ES-I3 (cell line): ENCODE measurements around the gene PTPRQ.
"Not testable (repeated sequence)": the region's sequence is repeated elsewhere in the genome, so short reads cannot be mapped to it uniquely, and the experiment has no call there.

Source experiments
- H3K36me3 ChIP-seq: 2 replicates; pipeline ENCODE4 v1.6.1; 2013; ENCODE audit warnings: mild to moderate bottlenecking, low read length, control low read depth, moderate library complexity; ENCODE audit not compliant: insufficient read depth
- H3K4me1 ChIP-seq: 2 replicates; pipeline ENCODE4 v1.6.1; 2013; ENCODE audit warnings: mild to moderate bottlenecking, control low read depth, low read length; ENCODE audit not compliant: insufficient read depth
- H3K9ac ChIP-seq: 2 replicates; pipeline ENCODE4 v1.6.1; 2013; ENCODE audit warnings: low read depth, mild to moderate bottlenecking, low read length, moderate library complexity
- H3K9me3 ChIP-seq: 2 replicates; pipeline ENCODE4 v1.6.1; 2013; ENCODE audit warnings: mild to moderate bottlenecking, low read length, moderate library complexity; ENCODE audit not compliant: control insufficient read depth, insufficient read depth

Gene PTPRQ

DNA sequence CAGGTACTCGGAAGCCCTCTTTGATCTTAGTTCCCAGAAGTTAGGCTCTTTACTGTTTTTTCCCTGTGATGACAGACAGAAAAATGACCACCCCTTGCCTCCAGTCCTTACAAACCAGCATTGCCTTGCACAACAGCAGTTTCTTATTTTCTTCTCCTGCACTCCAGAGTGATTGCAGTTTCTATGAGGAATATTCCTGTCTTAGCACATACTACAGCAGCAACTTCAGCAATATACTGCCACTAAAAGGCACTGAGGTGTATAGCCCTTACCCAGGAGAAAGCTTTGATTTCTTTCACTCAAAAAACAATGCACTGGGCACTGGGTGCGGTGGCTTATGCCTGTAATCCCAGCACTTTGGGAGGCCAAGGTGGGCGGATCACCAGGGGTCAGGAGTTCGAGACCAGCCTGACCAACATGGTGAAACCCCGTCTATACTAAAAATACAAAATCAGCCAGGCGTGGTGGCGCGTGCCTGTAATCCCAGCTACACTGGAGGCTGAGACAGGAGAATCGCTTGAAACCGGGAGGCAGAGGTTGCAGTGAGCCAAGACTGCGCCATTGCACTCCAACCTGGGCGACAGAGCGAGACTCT is 232.1 kb downstream of the PTPRQ start:
- H3K9me3 ChIP-seq, H3K9ac ChIP-seq, H3K4me1 ChIP-seq, H3K36me3 ChIP-seq: not testable (repeated sequence)

DNA sequence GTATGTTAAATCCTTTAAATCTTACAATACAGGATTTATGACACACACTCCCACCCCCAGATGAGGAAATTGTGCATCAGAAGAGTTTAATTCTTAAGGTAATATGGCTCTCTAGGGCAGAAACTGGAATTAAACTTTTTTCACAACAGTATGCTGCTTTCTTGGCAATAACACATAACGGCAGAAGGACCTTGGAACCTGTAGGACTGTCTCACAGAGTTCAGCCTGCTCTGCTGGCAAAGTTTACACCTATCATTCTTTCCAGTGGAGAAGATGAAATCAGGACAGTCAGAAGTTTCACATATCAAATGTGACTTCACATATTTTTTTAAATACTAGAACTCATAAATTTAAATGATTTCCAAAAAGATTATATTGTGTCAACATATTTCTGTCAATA is 232.8 kb downstream of the PTPRQ start:
- Histone ChIP-seq H3K9me3 (no peaks in the 10 kb centered on the region), H3K36me3 (no peaks in the 10 kb centered on the region), H3K9ac (no peak overlapping the region), H3K4me1 (no peaks in the 10 kb centered on the region)

DNA sequence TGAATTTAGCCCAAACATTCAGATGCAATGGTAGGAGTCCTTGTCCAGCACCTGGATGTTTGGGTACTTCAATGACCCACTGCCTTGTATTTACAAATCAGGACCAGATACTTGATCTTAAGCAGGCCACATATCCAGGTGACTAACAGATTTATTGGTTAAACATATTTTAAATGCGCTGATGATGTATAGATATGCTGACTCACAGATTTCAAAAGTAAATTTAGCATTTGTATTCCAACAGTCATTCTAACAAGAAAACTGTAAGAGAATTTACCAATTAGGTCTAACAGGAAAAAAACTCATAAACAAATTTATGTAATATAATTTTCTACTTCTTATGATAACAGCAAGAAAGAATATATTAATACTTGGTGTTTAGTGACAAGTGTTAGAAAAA is 234.0 kb downstream of the PTPRQ start:
- no peak overlapping the region for H3K9ac ChIP-seq
- H3K9me3 ChIP-seq = no peaks in the 10 kb centered on the region
- no peaks in the 10 kb centered on the region for H3K4me1 ChIP-seq
- no peaks in the 10 kb centered on the region for H3K36me3 ChIP-seq

DNA sequence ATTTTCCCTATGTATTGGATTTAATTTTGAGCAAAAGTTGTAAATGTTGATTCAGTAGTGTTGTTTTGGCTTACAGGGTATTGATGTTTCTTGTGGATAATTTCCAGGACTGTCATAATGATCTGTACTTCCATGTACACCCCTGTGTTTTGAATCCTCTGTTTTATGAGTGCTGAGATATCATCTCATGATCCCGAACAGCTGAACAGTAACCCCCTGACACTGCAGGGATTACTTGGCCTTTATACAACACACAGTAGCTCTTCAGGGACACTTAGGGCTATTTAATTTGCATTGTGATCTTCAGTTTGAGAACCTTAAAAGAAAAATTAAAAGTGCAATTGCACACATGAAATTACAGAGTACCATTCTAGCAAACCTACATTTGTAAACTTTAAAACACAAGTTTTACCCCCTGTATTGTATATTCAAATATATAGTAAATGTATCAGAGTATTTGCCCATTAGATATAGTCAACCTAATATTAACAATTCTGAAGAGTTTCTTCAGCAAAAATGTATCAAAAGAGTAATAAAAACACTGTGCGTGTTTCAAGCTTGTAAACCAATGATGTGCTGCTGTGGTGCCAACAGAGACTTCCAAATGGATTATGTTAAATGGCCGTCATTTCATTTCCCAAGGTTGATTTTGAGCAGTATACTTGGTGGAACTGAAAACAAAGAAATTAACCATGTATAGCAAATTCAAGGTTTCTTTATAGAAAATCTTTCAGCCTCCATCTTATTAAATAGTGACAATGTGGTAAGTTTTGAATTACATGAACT is 235.5 kb downstream of the PTPRQ start:
- H3K4me1 ChIP-seq = peaks cover 6% of the 10 kb centered on the region; the same call in 1 of the 2 replicates

DNA sequence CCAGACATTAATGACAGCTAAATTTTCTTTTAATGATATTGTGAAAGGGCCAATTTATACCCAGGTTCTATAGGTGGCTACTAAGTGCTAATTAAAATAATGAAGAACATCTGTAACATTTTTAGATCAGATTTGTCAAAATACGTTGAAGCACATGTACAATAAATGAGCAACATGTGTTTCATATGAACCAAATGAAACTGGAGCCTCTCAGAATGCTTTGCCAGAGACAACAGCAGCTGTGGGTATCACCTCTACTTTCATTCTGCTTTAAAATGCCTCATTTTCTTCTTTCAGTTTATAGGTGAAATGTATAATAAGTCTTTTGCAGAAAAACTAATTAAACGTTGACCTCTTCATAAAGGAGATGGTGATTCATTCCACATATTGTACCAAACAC is 237.3 kb downstream of the PTPRQ start:
- peaks cover 7% of the 10 kb centered on the region; the same call in 1 of the 2 replicates for H3K4me1 ChIP-seq
- no peaks in the 10 kb centered on the region for H3K9me3 ChIP-seq
- no peak overlapping the region for H3K9ac ChIP-seq
- no peaks in the 10 kb centered on the region for H3K36me3 ChIP-seq

More for the DNA sequence above, 235.5 kb downstream of the PTPRQ start:
- H3K9me3 ChIP-seq = no peaks in the 10 kb centered on the region
- H3K9ac ChIP-seq = no peak overlapping the region
- no peaks in the 10 kb centered on the region for H3K36me3 ChIP-seq

DNA sequence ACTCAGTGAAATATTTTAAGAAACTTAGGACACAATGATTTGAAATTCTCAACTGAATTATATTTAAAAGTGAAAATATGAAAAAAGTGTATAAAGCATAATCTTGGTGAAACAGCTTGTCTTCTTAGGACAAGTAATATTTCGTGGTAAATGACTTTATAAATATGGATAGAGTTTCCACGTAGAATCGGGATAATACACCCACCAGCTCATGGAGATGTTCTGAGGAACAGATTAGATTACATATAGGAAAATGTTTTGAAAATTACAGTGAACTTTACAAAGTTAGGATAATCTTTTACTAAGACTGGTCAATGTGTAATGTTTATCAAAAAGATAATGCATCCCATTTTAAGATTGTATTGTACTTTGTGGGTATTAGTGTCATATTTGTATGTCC is 237.8 kb downstream of the PTPRQ start:
- Histone ChIP-seq H3K36me3 (no peaks in the 10 kb centered on the region), H3K9ac (no peak overlapping the region), H3K9me3 (no peaks in the 10 kb centered on the region), H3K4me1 (peaks cover 7% of the 10 kb centered on the region; the same call in 1 of the 2 replicates)

DNA sequence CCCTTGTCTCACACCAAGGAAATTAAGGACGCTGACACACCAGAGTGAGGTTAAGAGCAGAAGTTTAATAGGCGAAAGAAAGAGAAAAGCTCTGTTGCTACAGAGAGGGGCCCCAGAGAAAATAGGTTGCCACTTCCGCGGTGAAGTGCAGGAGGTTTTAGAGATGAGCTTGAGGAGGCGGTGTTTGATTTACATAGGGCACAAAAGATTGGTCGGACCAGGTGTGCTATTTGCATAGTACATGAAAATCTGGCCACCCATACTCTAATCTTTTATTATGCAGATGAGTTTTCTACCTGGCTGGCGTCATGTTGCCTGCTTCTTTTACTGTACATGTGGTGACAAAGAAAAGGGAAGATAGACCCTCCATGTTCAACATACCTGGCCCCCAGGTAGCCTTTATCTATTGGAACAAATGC is 240.1 kb downstream of the PTPRQ start:
- Histone ChIP-seq H3K9ac (peak overlapping the region; percentile 9; the same call in 1 of the 2 replicates), H3K9me3 (no peaks in the 10 kb centered on the region), H3K4me1 (peaks cover 7% of the 10 kb centered on the region; the same call in 1 of the 2 replicates), H3K36me3 (no peaks in the 10 kb centered on the region)

DNA sequence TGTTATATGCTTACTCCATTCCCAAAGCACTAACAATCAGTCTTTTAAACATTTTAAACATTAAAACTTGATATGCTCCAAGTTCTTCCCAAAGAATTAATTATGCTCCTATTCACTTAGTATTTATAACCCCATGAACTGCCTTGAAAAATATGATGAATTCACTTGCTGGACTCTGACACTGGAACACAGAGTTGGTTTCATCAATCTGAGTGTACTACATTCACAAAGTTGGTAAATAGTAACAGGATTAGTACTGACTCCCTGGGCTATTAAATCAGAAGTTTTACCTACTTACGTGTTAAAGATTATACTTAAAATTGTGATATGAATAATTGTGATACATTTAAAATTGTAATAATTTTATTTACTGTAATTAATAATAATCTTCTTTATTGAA is 246.1 kb downstream of the PTPRQ start:
- Histone ChIP-seq H3K9ac (no peak overlapping the region), H3K9me3 (no peaks in the 10 kb centered on the region), H3K36me3 (no peaks in the 10 kb centered on the region), H3K4me1 (no peaks in the 10 kb centered on the region)

DNA sequence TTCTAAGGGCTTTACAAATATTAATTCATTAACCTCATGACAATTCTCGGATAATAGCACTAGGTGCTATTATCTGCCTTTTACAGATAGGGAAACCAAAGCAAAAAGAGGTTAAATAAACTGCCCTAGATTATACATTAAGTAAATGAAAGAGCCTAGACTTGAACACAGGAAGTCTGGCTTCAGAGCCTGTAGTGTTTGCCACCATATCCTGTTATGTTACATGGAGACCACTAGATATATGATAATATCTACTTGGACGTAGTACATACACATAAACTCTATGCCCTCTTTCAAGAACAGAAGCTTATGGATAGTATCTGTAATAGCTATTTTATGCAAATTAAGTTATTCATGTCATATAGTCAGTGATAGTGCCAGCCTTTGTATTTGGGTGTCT is 246.5 kb downstream of the PTPRQ start:
- H3K4me1 ChIP-seq = no peaks in the 10 kb centered on the region
- no peak overlapping the region for H3K9ac ChIP-seq
- no peaks in the 10 kb centered on the region for H3K36me3 ChIP-seq
- H3K9me3 ChIP-seq = no peaks in the 10 kb centered on the region

DNA sequence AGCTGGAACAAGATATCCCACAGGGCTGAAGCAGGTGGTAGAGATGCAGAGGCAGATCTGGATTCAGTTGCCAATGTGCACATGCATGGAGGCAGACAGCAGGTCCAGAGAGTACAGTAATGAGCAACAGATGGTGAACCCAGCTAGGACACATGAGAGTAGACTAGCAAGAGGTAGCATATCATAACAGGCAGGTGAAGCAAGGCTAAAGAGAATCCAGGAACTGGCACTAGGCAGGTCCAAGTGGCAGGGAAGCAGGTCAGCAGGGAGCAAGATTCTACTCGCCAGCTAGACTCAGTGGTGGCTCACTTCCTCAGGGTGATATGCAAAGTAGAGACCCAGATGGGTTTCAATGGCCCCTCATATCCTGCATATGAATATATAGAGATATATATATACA is 248.1 kb downstream of the PTPRQ start:
- no peaks in the 10 kb centered on the region for H3K36me3 ChIP-seq

DNA sequence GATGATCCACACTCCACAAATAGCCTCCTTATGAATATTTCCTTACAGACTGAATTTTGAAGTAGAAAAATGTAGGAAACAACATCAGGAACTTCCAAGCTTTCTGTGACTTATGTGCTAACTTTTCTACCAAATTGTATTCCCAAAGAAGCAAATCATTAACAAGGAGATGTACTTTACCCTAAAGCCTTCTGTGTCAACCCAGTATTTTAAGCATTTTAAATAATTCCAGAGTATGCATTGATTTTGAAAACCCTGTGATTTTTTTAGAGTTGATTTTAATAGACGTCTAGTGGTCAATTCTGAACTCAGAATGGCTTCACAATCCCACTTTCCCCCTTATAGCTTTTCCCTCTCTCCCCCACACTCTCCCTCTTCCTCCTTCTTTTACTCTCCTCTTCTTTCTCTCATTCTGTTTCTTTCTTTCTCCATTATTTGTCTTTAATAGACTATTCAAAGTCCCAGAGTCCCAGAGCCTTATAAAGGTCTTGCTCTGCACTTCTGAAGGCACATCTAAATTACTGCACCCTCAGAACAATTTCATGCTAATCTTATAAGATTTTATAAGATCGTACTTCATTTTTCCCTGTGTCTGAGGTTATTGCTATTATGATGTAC is 253.3 kb downstream of the PTPRQ start:
- no peaks in the 10 kb centered on the region for H3K4me1 ChIP-seq
- H3K36me3 ChIP-seq = no peaks in the 10 kb centered on the region

More for the DNA sequence above, 248.1 kb downstream of the PTPRQ start:
- Histone ChIP-seq H3K9ac (no peak overlapping the region), H3K4me1 (no peaks in the 10 kb centered on the region), H3K9me3 (no peaks in the 10 kb centered on the region)

DNA sequence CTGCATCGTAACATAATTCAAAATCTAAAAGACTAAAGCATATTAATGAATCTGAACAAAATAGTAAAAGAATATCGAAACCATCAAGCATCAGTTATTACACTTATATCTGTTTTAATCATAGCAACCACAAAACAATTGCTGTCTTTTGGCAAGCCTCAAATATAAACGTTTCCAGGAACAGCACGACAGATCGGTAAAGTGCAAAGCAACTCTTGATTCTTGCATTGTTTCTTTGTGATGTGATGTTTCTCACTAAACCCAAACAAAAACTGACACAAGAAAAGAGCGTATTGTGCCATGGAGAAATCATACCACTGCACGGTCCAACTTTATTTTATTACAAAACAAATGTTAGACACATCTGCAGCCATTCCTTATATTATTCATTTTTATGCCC is 254.2 kb downstream of the PTPRQ start:
- H3K9me3 ChIP-seq = no peaks in the 10 kb centered on the region
- no peak overlapping the region for H3K9ac ChIP-seq
- no peaks in the 10 kb centered on the region for H3K36me3 ChIP-seq
- no peaks in the 10 kb centered on the region for H3K4me1 ChIP-seq

More for the DNA sequence above, 253.3 kb downstream of the PTPRQ start:
- H3K9ac ChIP-seq = no peak overlapping the region
- H3K9me3 ChIP-seq = no peaks in the 10 kb centered on the region

DNA sequence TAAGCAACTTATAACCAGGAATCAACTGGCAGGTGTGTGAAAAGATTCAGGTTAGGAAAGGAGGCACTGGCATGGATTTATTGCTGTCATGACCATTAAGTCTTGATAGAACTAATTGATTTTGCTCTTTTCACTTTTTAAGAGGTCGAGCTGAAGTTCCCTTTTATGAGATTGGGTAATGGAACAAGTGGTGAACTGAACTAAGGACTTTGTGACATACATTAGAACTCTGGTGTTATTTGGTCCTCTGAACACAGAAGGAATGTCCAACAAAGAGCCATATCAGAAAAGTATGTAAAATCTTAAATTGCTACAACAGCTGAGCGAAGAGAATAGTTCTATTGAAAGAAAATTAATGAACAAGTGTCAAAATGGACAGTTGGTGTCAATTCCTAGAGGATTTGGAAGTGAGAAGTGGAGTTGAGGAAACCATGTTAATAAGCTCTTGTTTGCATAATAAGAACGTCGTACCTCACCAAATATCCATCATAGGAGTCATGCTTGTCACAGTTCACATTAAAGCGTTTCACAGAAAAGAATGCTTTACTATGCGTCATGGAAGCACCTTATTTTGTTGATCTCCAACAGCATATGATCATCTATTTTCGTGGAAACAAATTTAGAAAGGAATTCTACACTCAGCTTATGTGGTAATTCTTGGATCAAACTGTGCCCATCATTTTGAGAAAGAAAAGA is 255.0 kb downstream of the PTPRQ start:
- H3K9ac ChIP-seq = no peak overlapping the region
- H3K9me3 ChIP-seq = no peaks in the 10 kb centered on the region
- H3K4me1 ChIP-seq = no peaks in the 10 kb centered on the region
- no peaks in the 10 kb centered on the region for H3K36me3 ChIP-seq

DNA sequence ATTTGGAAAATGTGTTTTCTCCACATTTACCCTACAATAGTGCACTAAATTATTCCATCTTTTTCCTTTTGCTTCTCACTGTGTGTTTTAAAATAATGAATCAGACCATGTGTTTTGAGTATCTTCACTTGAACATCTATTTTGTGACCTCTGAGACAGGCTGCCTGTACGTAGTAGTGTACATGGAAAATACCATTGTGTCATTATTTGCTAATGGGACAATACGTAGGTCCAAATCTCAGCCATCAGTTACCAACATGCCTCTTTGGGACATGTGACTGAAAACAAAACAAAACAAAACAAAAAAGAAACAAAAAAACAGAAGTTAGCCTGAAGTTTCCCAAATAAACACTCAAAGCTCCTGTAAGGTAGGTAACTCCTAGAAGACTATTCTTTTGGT is 256.3 kb downstream of the PTPRQ start:
- H3K9me3 ChIP-seq = no peaks in the 10 kb centered on the region
- H3K9ac ChIP-seq = no peak overlapping the region
- H3K4me1 ChIP-seq = no peaks in the 10 kb centered on the region
- no peaks in the 10 kb centered on the region for H3K36me3 ChIP-seq
